ENCODE measurements around the gene ENO1. TPM values are rescaled to one million over a fixed set of nuclear protein-coding genes. Genes with fewer than 3 reads are reported as not detected.
"Not testable (repeated sequence)": the region's sequence is repeated elsewhere in the genome, so short reads cannot be mapped to it uniquely, and the experiment has no call there.

ENO1 gene
- total RNA-seq, 6 experiments from 2014 or later = 1,376 to 1,744 (median 1,709) TPM

DNA sequence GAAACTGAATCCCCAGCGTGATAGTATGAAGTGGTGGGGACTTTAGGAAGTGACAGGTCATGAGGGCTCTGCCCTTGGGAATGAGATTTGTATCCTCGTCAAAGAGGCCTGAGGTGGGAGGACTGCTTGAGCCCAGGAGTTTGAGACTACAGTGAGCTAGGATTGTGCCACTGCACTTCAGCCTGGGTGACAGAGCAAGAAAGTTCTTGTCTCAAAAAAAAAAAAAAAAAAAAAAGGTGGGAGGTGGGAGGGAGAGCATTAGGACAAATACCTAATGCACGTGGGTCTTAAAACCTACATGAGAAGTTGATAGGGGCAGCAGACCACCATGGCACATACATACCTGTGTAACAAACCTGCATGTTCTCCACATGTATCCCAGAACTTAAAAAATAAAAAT is 37.1 kb downstream of the ENO1 start:
- no peak for TF ChIP-seq CTCF (IDR thresholded peaks at IDR 0.05)
- H3K27me3 Mint-ChIP-seq (ENCODE audit: insufficient read depth) = peaks cover 18% of the 10 kb centered on the region
- no peak overlapping the region for H3K4me3 Mint-ChIP-seq
- peaks cover 13% of the 10 kb centered on the region for H3K4me1 Mint-ChIP-seq (ENCODE audit: low read depth)
- peaks cover 5% of the 10 kb centered on the region for H3K36me3 Mint-ChIP-seq (ENCODE audit: low read depth)
- no peak for DNase-seq
- H3K27ac Mint-ChIP-seq = no peak overlapping the region
- H3K9me3 Mint-ChIP-seq = peaks cover 7% of the 10 kb centered on the region; the same call in 1 of the 2 replicates

DNA sequence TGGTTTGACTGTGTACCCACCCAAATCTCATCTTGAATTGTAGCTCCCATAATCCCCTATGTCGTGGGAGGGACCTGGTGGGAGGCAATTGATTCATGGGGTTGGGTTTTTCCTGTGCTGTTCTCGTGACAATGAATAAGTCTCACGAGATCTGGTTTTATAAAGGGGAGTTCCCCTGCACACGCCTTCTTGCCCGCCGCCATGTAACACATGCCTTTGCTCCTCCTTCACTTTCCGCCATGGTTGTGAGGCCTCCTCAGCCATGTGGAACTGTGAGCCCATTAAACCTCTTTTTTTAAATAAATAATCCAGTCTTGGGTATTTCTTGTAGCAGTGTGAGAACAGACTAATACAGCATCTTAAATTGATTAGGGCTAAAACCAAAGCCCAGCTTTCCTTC is 38.5 kb downstream of the ENO1 start:
- Mint-ChIP-seq H3K27ac (no peak overlapping the region), H3K4me1 (ENCODE audit: low read depth) (peaks cover 19% of the 10 kb centered on the region), H3K36me3 (ENCODE audit: low read depth) (peaks cover 5% of the 10 kb centered on the region), H3K9me3 (peaks cover 7% of the 10 kb centered on the region; the same call in 1 of the 2 replicates), H3K4me3 (no peak overlapping the region), H3K27me3 (ENCODE audit: insufficient read depth) (peaks cover 15% of the 10 kb centered on the region)
- DNase-seq = no peak
- TF ChIP-seq CTCF (IDR thresholded peaks at IDR 0.05) = no peak

- no peak for DNase-seq
- H3K36me3 Mint-ChIP-seq (ENCODE audit: low read depth) = no peaks in the 10 kb centered on the region
- H3K27ac Mint-ChIP-seq = no peak overlapping the region
- TF ChIP-seq CTCF (IDR thresholded peaks at IDR 0.05) = no peak
- H3K9me3 Mint-ChIP-seq = no peaks in the 10 kb centered on the region
- peaks cover 7% of the 10 kb centered on the region for H3K4me1 Mint-ChIP-seq (ENCODE audit: low read depth)
- no peak overlapping the region for H3K4me3 Mint-ChIP-seq
- peaks cover 7% of the 10 kb centered on the region for H3K27me3 Mint-ChIP-seq (ENCODE audit: insufficient read depth)
Observed at GRCh38 chr1:8835941-8836643, 42.4 kb downstream of the ENO1 start.

DNA sequence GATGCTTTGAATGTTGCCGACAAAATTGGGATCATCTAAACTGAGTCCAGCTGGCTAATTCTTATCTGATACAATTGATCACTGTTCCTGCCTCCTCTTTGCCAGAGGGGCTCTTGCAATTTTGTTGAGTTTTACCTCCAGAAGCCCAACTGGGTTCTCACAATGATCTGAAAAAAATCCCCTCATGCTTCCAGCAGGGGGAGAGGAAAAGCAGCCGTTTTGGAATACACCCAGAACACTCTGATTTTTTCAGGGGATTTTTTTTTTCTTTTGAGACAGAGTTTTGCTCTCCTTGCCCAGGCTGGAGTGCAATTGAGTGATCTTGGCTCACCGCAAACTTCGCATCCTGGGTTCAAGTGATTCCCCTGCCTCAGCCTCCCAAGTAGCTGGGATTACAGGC is 47.1 kb downstream of the ENO1 start:
- peak; percentile 69 for TF ChIP-seq CTCF (IDR thresholded peaks at IDR 0.05)
- peaks cover 13% of the 10 kb centered on the region for H3K4me1 Mint-ChIP-seq (ENCODE audit: low read depth)
- no peak overlapping the region for H3K4me3 Mint-ChIP-seq
- no peaks in the 10 kb centered on the region for H3K36me3 Mint-ChIP-seq (ENCODE audit: low read depth)
- peaks cover 19% of the 10 kb centered on the region for H3K27me3 Mint-ChIP-seq (ENCODE audit: insufficient read depth)
- no peak overlapping the region for H3K27ac Mint-ChIP-seq
- no peaks in the 10 kb centered on the region for H3K9me3 Mint-ChIP-seq
- no peak for DNase-seq

DNA sequence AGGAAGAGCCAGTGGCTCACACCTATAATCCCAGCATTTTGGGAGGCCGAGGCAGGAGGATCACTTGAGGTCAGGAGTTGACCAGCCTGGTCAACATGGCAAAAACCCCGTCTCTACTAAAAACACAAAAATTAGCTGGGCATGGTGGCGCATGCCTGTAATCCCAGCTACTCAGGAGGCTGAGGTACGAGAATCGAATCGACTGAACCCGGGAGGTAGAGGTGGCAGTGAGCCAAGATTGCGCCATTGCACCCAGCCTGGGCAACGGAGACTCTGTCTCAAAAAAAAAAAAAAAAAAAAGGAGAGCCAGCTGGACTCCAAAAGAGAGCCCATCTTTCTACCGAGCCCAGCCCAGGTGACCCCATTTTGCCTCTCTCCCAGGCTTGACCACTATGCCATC is 47.8 kb downstream of the ENO1 start:
- peaks cover 14% of the 10 kb centered on the region for H3K4me1 Mint-ChIP-seq (ENCODE audit: low read depth)
- not testable (repeated sequence) for H3K4me3 Mint-ChIP-seq; DNase-seq; H3K36me3 Mint-ChIP-seq (ENCODE audit: low read depth); H3K9me3 Mint-ChIP-seq; H3K27ac Mint-ChIP-seq
- peaks cover 16% of the 10 kb centered on the region for H3K27me3 Mint-ChIP-seq (ENCODE audit: insufficient read depth)

- H3K4me3 Mint-ChIP-seq = peak overlapping the region; percentile 58
- H3K9me3 Mint-ChIP-seq = no peaks in the 10 kb centered on the region
- peak; percentile 84 for DNase-seq
- H3K4me1 Mint-ChIP-seq (ENCODE audit: low read depth) = peaks cover 45% of the 10 kb centered on the region
- H3K27me3 Mint-ChIP-seq (ENCODE audit: insufficient read depth) = peaks cover 19% of the 10 kb centered on the region
- no peak for TF ChIP-seq CTCF (IDR thresholded peaks at IDR 0.05)
- peak overlapping the region; percentile 74 for H3K27ac Mint-ChIP-seq
- H3K36me3 Mint-ChIP-seq (ENCODE audit: low read depth) = no peaks in the 10 kb centered on the region
Observed at GRCh38 chr1:8825985-8826481, 52.5 kb downstream of the ENO1 start.

All from HFFc6 (cell line).